Hepatocyte (in vitro differentiated cells): ENCODE data around the gene DCUN1D2. TPM values are rescaled to one million over a fixed set of nuclear protein-coding genes. Genes with fewer than 3 reads are reported as not detected.

Experiments
- DNase-seq: peaks from one replicate; pipeline ENCODE4 v3.0.0-alpha.2; 2016; ENCODE audit warnings: low spot score
- H2AFZ ChIP-seq: fragments of 200-600 bp; sonication (generic); 2 replicates; pipeline ENCODE4 v1.6.0; 2016; ENCODE audit warnings: antibody characterized with exemption, mild to moderate bottlenecking
- H3K27ac ChIP-seq: fragments of 200-600 bp; sonication (generic); 2 replicates; pipeline ENCODE4 v1.5.1; 2016; ENCODE audit warnings: mild to moderate bottlenecking
- H3K27me3 ChIP-seq: fragments of 200-600 bp; sonication (generic); 2 replicates; pipeline ENCODE4 v1.6.1; 2016
- H3K36me3 ChIP-seq: fragments of 200-600 bp; sonication (generic); replicated peaks from 2 replicates; pipeline ENCODE4 v1.5.1; 2016; ENCODE audit warnings: low read depth; ENCODE audit not compliant: insufficient read depth
- H3K4me1 ChIP-seq: fragments of 200-600 bp; sonication (generic); 2 replicates; pipeline ENCODE4 v1.5.1; 2016; ENCODE audit warnings: mild to moderate bottlenecking, moderate library complexity; ENCODE audit not compliant: insufficient read depth
- H3K4me2 ChIP-seq: fragments of 200-600 bp; sonication (generic); 2 replicates; pipeline ENCODE4 v1.6.0; 2016
- H3K4me3 ChIP-seq: fragments of 200-600 bp; sonication (generic); 2 replicates; pipeline ENCODE4 v1.5.1; 2016; ENCODE audit warnings: mild to moderate bottlenecking
- H3K79me2 ChIP-seq: fragments of 200-600 bp; sonication (generic); 2 replicates; pipeline ENCODE4 v1.6.0; 2017; ENCODE audit warnings: mild to moderate bottlenecking
- H3K9me2 ChIP-seq: fragments of 200-600 bp; sonication (generic); replicated peaks from 2 replicates; pipeline ENCODE4 v1.6.0; 2017; ENCODE audit warnings: mild to moderate bottlenecking; ENCODE audit not compliant: insufficient read depth
- H3K9me3 ChIP-seq: fragments of 200-600 bp; sonication (generic); 2 replicates; pipeline ENCODE4 v1.5.1; 2016; ENCODE audit warnings: low read depth, mild to moderate bottlenecking
- H4K20me1 ChIP-seq: fragments of 200-600 bp; sonication (generic); 2 replicates; pipeline ENCODE4 v1.6.0; 2016; ENCODE audit warnings: mild to moderate bottlenecking; ENCODE audit not compliant: insufficient read depth, poor library complexity, severe bottlenecking
- EZH2 ChIP-seq: fragments of 200-600 bp; sonication (generic); IDR thresholded peaks from 2 replicates; pipeline ENCODE4 v1.6.1; 2016; ENCODE audit warnings: antibody characterized with exemption, mild to moderate bottlenecking, borderline replicate concordance
- EZH2phosphoT487 ChIP-seq: fragments of 200-600 bp; sonication (generic); IDR thresholded peaks from one replicate; pipeline ENCODE4 v1.6.1; 2018; ENCODE audit warnings: antibody characterized with exemption, mild to moderate bottlenecking, low read depth, moderate library complexity; ENCODE audit not compliant: unreplicated experiment, severe bottlenecking
- WGBS: methylation state at CpG from one replicate; pipeline ENCODE4 v1.1.6; 2016; ENCODE audit warnings: low lambda C conversion rate; ENCODE audit errors: missing lambda C conversion rate; 5-methylcytosine and 5-hydroxymethylcytosine counted together
- polyA plus RNA-seq: library from polyadenylated mRNA; unstranded; fragments of >200 nt; fragmentation: Nextera tagmentation; extraction: Ambion mirVana; gene quantifications from 2 replicates; pipeline ENCODE4 v1.2.1, GENCODE V29; 2016
- total RNA-seq: library from RNA; depleted of rRNA; stranded (reverse); fragments of >200 nt; gene quantifications from 2 replicates; pipeline ENCODE4 v1.2.3, GENCODE V29; 2014
- TF ChIP-seq, protein P1 (sequence below): fragments of 200-600 bp; sonication (generic); IDR thresholded peaks from 2 replicates; pipeline ENCODE4 v1.5.1; 2016; ENCODE audit warnings: antibody characterized with exemption, mild to moderate bottlenecking; ENCODE audit not compliant: poor library complexity

Gene DCUN1D2
- total and polyA plus RNA-seq, 2 experiments from 2014 or later, result 8.4 to 10.2 TPM

DNA sequence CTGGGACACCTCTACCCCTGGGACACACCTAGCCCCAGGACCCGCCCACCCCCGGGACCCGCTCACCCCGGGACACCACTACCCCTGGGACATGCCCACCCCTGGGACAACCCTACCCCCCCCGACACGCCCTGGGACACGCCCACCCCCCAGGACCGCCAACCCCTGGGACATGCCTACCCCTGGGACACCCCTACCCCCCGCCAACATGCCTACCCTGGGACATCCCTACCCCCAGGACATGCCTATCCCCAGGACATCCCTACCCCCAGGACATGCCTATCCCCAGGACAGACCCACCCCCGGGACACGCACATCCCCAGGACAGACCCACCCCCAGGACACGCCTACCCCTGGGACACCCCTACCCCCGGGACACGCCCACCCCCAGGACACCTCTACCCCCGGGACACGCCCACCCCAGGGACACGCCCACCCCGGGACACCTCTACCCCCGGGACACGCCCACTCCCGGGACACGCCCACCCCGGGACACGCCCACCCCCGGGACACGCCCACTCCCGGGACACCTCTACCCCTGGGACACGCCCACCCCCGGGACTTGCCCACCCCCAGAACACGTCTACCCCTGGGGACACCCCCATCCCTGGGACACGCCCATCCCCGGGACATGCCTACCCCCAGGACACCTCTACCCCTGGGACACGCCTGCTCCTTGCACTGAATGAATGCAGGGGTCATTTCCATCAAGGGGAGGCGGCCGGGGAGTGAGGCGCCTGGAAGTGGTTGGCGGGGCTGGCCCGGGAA, 69.5 kb downstream of the DCUN1D2 start:
- H3K4me2 ChIP-seq, result peak overlapping the region; percentile 34
- H3K27me3 ChIP-seq, result no peaks in the 10 kb centered on the region
- no peak for TF ChIP-seq EZH2
- TF ChIP-seq EZH2phosphoT487, result no peak
- TF ChIP-seq, protein P1, sequence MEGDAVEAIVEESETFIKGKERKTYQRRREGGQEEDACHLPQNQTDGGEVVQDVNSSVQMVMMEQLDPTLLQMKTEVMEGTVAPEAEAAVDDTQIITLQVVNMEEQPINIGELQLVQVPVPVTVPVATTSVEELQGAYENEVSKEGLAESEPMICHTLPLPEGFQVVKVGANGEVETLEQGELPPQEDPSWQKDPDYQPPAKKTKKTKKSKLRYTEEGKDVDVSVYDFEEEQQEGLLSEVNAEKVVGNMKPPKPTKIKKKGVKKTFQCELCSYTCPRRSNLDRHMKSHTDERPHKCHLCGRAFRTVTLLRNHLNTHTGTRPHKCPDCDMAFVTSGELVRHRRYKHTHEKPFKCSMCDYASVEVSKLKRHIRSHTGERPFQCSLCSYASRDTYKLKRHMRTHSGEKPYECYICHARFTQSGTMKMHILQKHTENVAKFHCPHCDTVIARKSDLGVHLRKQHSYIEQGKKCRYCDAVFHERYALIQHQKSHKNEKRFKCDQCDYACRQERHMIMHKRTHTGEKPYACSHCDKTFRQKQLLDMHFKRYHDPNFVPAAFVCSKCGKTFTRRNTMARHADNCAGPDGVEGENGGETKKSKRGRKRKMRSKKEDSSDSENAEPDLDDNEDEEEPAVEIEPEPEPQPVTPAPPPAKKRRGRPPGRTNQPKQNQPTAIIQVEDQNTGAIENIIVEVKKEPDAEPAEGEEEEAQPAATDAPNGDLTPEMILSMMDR, result no peak
- WGBS, result 86% methylated on average over 15 of the region's 38 CpGs
- H3K79me2 ChIP-seq, result no peaks in the 10 kb centered on the region
- H4K20me1 ChIP-seq, result no peaks in the 10 kb centered on the region
- no peak for DNase-seq
- H3K27ac ChIP-seq, result peak overlapping the region; percentile 85
- H3K4me3 ChIP-seq, result no peak overlapping the region
- peaks cover 11% of the 10 kb centered on the region for H3K4me1 ChIP-seq
- H3K9me2 ChIP-seq, result no peaks in the 10 kb centered on the region
- no peaks in the 10 kb centered on the region for H3K36me3 ChIP-seq
- H2AFZ ChIP-seq, result no peak overlapping the region
- no peaks in the 10 kb centered on the region for H3K9me3 ChIP-seq

DNA sequence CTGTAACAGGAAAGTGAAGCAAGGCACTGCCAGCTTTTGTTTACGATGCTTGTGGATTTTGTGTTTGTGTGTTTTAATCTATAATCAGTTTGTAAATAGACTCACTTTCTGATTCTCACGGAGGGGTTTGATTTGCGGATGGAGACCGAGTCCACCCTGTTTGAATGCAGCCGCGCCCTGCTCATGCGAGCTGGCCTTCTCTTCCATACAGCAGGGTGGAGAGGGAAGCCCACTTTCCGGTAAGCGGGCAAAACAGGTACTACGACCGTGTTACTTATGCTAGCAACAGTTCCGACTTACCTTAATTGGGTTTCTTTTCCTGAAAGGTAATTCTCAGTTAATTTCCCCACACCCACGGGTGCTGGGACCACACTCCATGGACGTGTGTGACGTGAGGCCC, 70.3 kb downstream of the DCUN1D2 start:
- Histone ChIP-seq H3K9me3 (no peaks in the 10 kb centered on the region), H3K9me2 (no peaks in the 10 kb centered on the region), H3K27ac (no peak overlapping the region), H3K4me3 (no peak overlapping the region), H3K4me2 (no peak overlapping the region), H3K79me2 (no peaks in the 10 kb centered on the region), H2AFZ (no peak overlapping the region), H4K20me1 (no peaks in the 10 kb centered on the region), H3K27me3 (no peaks in the 10 kb centered on the region), H3K4me1 (peaks cover 11% of the 10 kb centered on the region), H3K36me3 (no peaks in the 10 kb centered on the region)
- 89% methylated on average over 15 of the region's 15 CpGs for WGBS
- no peak for DNase-seq
- no peak for TF ChIP-seq EZH2
- TF ChIP-seq, protein P1, result no peak
- no peak for TF ChIP-seq EZH2phosphoT487

DNA sequence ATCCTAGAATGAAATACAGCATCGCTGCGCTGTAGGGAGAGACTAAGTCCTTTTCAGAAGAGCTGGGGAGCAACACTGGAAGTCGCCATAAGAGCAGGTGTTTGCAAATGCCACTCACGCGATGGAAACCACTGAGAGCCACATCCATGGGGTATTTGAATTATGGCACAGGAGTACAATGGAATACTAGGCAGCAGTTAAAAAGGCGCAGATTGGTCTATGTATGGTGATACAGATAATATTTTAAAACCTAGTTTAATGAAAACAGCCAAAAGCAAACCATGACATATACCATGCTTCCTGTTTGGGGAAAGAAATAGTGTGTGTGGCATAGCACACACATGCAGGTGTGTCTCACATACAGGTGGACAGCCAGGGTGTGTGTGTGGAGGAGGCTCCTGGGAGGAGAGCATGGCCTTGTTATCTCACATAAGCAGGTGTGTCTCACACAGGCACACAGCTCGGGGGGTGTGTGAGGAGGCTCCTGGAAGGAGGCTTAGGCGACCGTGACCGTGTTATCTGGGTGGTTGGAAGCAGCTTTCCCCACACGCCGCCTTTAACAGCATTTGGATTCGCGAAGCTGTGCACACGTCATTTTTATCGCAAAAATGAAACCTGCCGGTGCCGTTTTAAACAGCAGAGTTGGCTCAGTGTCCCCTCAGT, 70.8 kb downstream of the DCUN1D2 start:
- Histone ChIP-seq H3K4me2 (no peak overlapping the region), H3K27ac (no peak overlapping the region), H3K4me1 (peaks cover 11% of the 10 kb centered on the region), H3K79me2 (no peaks in the 10 kb centered on the region), H3K4me3 (no peak overlapping the region), H4K20me1 (no peaks in the 10 kb centered on the region), H3K27me3 (no peaks in the 10 kb centered on the region), H3K9me3 (no peaks in the 10 kb centered on the region), H3K9me2 (no peaks in the 10 kb centered on the region), H3K36me3 (no peaks in the 10 kb centered on the region), H2AFZ (no peak overlapping the region)
- DNase-seq, result no peak
- WGBS, result 91% methylated on average over 18 of the region's 18 CpGs
- TF ChIP-seq EZH2phosphoT487 (no peak), EZH2 (no peak)
- TF ChIP-seq, protein P1, result no peak
